Measurements from ENCODE around the gene CPNE2.
A peak's percentile ranks its signal among the peaks of the same experiment; 100 is the strongest.
"Not testable (repeated sequence)": the region's sequence is repeated elsewhere in the genome, so short reads cannot be mapped to it uniquely, and the experiment has no call there.

CPNE2 gene

DNA sequence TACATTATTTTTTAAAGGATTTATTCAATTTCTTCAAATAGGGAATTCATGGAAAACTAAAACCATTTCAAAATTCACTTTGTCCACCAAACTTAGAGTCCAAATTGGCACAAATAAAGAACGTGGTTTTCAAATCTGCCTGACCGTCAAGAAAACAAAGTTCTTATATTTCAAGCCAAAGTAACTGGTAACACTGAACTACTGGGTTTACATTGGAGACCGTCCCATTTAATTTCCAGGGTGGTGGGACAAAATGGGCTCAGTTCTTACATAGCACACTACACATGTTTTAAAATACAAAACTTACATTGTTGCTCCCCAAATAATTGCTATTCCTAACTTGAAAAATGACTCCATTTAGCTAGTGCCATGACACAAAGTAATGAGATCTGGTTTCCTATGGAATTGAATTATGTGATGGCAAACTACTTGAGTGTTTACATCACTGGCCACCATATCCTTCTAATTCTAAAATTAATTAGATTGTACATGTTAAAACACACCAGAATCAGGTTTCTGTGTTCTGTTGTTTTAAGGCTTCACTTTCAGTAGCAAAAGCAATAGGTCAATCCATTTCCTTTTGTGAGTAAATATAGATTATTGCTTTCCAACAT is 86.9 kb downstream of the CPNE2 start:
- TF ChIP-seq, protein P1, sequence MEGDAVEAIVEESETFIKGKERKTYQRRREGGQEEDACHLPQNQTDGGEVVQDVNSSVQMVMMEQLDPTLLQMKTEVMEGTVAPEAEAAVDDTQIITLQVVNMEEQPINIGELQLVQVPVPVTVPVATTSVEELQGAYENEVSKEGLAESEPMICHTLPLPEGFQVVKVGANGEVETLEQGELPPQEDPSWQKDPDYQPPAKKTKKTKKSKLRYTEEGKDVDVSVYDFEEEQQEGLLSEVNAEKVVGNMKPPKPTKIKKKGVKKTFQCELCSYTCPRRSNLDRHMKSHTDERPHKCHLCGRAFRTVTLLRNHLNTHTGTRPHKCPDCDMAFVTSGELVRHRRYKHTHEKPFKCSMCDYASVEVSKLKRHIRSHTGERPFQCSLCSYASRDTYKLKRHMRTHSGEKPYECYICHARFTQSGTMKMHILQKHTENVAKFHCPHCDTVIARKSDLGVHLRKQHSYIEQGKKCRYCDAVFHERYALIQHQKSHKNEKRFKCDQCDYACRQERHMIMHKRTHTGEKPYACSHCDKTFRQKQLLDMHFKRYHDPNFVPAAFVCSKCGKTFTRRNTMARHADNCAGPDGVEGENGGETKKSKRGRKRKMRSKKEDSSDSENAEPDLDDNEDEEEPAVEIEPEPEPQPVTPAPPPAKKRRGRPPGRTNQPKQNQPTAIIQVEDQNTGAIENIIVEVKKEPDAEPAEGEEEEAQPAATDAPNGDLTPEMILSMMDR (IDR thresholded peaks at IDR 0.05; ENCODE audit: control insufficient read depth, extremely low read depth, insufficient read depth): no peak
- no peak for DNase-seq (ENCODE audit: low read depth)
- no peak overlapping the region for H3K4me3 ChIP-seq (ENCODE audit: low read depth, low read length)

DNA sequence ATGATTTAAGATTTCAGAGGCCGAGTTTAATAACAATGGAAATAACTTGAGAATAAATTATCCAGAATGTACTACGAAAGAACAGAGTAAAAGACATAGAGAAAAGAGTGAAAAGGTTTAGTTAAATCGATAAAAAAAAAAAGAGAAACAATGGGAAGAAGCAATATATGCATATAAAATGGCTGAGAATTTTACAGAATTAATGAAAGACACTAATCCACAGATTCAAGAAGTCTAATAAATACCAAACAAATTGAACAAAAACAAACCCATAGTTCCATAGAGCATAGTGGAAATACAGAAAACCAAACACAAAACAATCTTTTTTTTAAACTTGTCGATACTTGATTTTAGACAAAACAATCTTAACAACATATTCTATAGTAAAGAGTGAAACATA is 91.7 kb downstream of the CPNE2 start:
- TF ChIP-seq, protein P1 (IDR thresholded peaks at IDR 0.05; ENCODE audit: control insufficient read depth, extremely low read depth, insufficient read depth): no peak
- peak overlapping the region; percentile 98 for H3K4me3 ChIP-seq (ENCODE audit: low read depth, low read length)
- DNase-seq (ENCODE audit: low read depth): no peak

DNA sequence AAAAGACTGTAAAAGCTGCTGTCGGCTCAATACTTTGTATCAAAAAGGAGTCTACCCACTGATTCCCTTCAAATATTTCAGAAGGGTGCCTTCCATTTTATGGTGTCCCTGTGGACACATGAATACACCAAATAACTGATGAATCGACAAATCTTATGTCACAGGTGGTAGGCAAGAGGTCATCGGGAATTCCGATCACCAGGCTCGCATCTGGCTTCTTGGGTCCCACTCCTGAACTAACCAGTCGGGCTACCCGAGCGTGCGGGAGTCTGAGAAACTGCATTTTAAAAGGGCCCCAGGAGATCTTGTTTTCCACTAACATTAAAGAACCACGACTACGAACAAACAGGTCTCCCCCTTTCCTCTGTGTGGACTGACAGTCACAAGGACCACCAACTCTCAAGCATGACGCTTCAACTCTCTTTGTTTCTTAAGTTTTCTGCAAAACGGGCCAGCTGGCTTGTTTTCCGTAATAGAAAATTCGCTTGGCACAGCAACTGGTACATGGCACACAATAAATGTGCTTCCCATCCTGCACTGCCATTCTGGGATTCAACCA is 92.6 kb downstream of the CPNE2 start:
- peak overlapping the region; percentile 98 for H3K4me3 ChIP-seq (ENCODE audit: low read depth, low read length)
- no peak for DNase-seq (ENCODE audit: low read depth)
- TF ChIP-seq, protein P1 (IDR thresholded peaks at IDR 0.05; ENCODE audit: control insufficient read depth, extremely low read depth, insufficient read depth): no peak

DNA sequence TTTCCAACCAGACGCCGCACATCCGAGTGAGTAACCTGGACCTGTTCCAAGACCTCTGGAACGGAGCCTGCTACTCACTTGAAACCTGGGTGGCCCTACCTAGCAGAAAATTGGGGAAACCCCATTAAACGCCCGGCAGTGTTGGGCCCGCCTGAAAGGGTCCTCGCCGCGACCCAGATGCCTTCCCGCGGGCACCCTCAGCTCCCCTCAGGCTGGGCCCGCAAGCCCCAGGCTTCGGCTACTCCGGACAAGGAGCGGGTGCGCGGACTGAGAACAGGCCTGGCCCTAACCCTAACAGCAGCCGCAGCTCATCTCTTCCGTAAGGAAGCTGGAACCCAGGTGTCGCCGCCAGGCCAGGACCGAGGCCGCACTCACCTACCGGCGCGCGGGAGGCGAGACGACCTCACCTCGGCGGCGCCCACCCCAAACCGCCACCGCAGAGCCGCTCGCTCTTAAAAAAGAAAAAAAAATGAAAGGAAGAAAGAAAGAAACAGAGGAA is 93.1 kb downstream of the CPNE2 start:
- peak overlapping the region; percentile 98 for H3K4me3 ChIP-seq (ENCODE audit: low read depth, low read length)
- TF ChIP-seq, protein P1 (IDR thresholded peaks at IDR 0.05; ENCODE audit: control insufficient read depth, extremely low read depth, insufficient read depth): no peak
- no peak for DNase-seq (ENCODE audit: low read depth)

DNA sequence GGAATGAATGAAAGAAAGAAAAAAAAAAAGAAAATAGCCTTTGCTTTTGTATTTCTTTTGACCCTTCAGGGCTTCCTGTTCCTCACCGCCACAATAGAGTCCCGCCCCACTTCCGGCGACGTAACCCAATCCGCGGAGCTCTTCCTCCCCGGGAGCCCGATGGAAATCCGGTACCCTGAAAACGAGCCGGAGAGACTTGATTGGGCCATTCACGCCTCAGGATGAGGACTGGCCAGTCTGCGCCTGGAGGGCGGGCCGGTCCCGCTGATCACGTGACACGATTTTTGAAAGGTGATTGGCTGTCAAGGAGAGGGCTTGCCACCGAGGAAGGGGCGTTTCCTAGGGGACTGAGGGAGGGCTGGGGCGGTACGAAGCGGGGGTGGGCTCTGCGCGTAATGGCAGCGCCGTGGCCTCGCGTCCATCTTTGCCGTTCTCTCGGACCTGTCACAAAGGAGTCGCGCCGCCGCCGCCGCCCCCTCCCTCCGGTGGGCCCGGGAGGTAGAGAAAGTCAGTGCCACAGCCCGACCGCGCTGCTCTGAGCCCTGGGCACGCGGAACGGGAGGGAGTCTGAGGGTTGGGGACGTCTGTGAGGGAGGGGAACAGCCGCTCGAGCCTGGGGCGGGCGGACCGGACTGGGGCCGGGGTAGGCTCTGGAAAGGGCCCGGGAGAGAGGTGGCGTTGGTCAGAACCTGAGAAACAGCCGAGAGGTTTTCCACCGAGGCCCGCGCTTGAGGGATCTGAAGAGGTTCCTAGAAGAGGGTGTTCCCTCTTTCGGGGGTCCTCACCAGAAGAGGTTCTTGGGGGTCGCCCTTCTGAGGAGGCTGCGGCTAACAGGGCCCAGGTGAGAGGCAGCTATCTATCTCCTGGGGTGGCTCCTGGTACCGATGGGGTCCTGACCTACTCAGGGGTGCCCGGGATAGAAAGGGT is 93.8 kb downstream of the CPNE2 start, which contains the start of the genes PSME3IP1 and RSPRY1:
Gene PSME3IP1, minus strand, starts transcription at position 95 of the 927 bp plus-strand sequence. CDS start 12,185 bp downstream, outside the sequence.
Gene RSPRY1, plus strand, starts transcription at position 385 of the 927 bp plus-strand sequence. CDS start 18,330 bp downstream, outside the sequence.
- TF ChIP-seq, protein P1 (IDR thresholded peaks at IDR 0.05; ENCODE audit: control insufficient read depth, extremely low read depth, insufficient read depth): no peak
- peak within 1 kb of the TSS; percentile 98 for H3K4me3 ChIP-seq (ENCODE audit: low read depth, low read length)
- DNase-seq (ENCODE audit: low read depth): peak; percentile 98

DNA sequence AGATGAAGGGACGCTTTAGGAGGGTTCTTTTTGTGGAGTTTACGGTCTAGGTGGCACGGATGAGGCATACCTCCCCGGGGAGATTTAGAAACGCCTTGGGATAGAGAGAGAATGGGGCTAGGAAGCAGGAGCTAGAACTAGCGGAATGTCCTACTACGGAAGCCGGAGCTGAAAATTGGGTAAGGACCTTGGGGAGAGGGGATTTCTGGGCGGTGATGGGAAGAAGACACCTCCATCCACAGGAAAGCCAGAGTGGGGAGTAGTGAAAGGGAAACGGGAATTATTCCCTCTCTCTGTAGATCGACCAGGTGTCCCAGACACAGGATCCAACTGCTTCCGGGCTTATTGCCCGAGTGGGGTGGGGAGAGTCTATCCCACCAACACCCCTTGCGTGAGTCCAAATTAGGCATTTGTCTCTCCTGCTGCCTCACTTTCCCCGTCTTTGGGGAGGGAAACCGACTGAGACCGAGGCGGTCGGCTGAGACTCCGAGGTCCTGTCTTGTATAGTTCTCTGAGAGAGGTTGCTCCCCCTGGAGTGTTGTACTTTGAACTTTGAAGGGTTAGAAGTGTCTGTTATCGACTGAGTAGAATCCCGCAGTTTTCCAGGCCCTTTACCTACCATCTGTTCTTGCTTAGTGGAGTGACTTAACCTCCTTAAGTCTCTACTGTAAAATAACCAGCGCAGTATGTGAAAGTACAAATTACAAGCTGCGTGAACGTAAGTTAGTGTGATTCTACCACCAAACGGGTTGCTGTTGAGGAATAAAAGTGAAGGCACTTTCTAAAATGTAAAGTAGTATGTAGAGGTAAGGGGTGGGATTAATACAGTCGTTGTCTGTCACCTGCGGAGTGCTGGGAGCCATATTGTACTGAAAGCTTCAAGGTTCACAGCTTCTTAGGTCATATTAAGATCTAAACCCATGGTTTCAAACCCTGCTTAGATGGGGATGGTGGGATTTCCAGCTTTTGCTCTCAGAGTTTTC is 94.8 kb downstream of the CPNE2 start:
- no peak for DNase-seq (ENCODE audit: low read depth)
- TF ChIP-seq, protein P1 (IDR thresholded peaks at IDR 0.05; ENCODE audit: control insufficient read depth, extremely low read depth, insufficient read depth): peak; percentile 4; the same call in 1 of the 2 replicates
- H3K4me3 ChIP-seq (ENCODE audit: low read depth, low read length): peak overlapping the region; percentile 98

DNA sequence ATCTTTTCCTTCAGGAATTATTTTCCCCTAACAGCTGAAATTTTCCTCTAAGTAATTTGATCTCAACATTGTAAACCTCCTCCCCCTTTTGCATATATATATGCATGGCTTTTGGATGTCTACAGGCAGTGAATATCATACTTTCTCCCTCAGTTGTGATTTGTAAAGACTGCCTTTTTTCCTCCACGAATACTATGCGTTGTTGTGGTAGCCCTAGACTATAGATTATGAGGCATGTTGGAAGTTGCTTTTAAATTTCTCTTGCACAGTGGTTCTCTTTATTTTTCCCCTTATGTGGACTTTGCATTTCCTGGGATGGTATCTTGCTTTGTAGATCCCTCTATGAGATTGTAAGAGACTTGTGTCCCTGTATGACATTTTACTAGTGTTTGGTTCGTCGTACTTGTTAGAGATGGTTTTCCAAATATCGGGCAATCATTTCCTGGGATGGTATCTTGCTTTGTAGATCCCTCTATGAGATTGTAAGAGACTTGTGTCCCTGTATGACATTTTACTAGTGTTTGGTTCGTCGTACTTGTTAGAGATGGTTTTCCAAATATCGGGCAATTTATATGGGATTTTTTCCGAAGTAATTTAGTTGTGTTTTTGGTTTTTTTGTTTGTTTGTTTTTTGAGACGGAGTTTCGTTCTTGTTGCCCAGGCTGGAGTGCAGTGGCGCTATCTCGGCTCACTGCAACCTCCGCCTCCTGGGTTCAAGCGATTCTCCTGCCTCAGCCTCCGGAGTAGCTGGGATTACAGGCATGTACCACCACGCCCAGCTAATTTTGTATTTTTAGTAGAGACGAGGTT is 95.7 kb downstream of the CPNE2 start:
- H3K4me3 ChIP-seq (ENCODE audit: low read depth, low read length): peak overlapping the region; percentile 98

More for the DNA sequence above, 95.7 kb downstream of the CPNE2 start:
- DNase-seq (ENCODE audit: low read depth): not testable (repeated sequence)
